Esophagus muscularis mucosa (tissue), 3 donors: ENCODE results near the gene PTGES.
"Not testable (repeated sequence)": the region's sequence is repeated elsewhere in the genome, so short reads cannot be mapped to it uniquely, and the experiment has no call there.

Experiments used
- POLR2A ChIP-seq: fragments of 450-650 bp; IDR thresholded peaks from one replicate; pipeline ENCODE4 v1.6.1; 2017; ENCODE audit warnings: antibody characterized with exemption, moderate library complexity, mild to moderate bottlenecking, low read depth
- POLR2AphosphoS5 ChIP-seq, 2 donors: sonication (generic); formaldehyde crosslinking; IDR thresholded peaks; one replicate each; pipeline ENCODE4 v1.6.1; 2017; ENCODE audit warnings: antibody characterized with exemption in 2 of 2
- TF ChIP-seq, protein P1 (sequence below), 3 experiments: fragments of 200-600 bp in 2 of 3; fragments of 450-650 bp in 1 of 3; sonication (generic) in 2 of 3; IDR thresholded peaks; one replicate each; pipeline ENCODE4 v1.5.1; 2017 to 2019; ENCODE audit warnings: antibody characterized with exemption in 3 of 3, mild to moderate bottlenecking in 2 of 3, moderate library complexity in 1 of 3

DNA sequence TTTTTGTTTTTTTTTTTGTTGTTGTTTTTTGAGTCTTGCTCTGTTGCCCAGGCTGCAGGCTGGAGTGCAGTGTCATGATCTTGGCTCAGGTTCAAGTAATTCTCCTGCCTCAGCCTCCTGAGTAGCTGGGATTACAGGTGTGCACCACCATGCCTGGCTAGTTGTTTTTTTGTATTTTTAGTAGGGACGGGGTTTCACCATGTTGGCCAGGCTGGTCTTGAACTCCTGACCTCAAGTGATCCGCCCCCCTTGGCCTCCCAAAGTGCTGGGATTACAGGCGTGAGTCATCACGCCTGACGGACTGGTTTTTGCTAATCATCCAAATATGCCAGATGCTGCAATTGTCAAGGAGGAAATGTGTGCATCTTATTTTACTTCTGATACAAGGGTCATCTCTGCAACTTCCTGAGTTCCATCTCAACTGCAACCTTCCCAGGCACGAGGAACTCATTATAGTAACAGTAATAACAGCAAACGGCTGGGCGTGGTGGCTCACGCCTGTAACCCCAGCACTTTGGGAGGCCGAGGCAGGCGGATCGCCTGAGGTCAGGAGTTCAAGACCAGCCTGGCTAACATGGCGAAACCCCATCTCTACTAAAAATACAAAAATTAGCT, 9.6 kb upstream of the PTGES start:
- TF ChIP-seq, protein P1, sequence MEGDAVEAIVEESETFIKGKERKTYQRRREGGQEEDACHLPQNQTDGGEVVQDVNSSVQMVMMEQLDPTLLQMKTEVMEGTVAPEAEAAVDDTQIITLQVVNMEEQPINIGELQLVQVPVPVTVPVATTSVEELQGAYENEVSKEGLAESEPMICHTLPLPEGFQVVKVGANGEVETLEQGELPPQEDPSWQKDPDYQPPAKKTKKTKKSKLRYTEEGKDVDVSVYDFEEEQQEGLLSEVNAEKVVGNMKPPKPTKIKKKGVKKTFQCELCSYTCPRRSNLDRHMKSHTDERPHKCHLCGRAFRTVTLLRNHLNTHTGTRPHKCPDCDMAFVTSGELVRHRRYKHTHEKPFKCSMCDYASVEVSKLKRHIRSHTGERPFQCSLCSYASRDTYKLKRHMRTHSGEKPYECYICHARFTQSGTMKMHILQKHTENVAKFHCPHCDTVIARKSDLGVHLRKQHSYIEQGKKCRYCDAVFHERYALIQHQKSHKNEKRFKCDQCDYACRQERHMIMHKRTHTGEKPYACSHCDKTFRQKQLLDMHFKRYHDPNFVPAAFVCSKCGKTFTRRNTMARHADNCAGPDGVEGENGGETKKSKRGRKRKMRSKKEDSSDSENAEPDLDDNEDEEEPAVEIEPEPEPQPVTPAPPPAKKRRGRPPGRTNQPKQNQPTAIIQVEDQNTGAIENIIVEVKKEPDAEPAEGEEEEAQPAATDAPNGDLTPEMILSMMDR (IDR thresholded peaks at IDR 0.05): not testable (repeated sequence)
- TF ChIP-seq POLR2AphosphoS5 (IDR thresholded peaks at IDR 0.05): peak in 1 of 2 donors; percentile 46
- TF ChIP-seq POLR2A: not testable (repeated sequence)
